HEK293 (cell line): Measurements from ENCODE around the gene POM121L12.

Experiments
- CTCF ChIP-seq: fragments of 450-650 bp; formaldehyde crosslinking; IDR thresholded peaks from 2 replicates; pipeline ENCODE4 v1.5.1; 2016; ENCODE audit warnings: missing biosample characterization, missing genetic modification characterization
- SALL2 ChIP-seq: fragments of 450-650 bp; formaldehyde crosslinking; IDR thresholded peaks from 2 replicates; pipeline ENCODE4 v1.5.0; 2017; ENCODE audit warnings: missing biosample characterization, mild to moderate bottlenecking, missing genetic modification characterization, borderline replicate concordance
- SETDB1 ChIP-seq: IDR thresholded peaks from one replicate; pipeline ENCODE4 v1.6.1; 2017; ENCODE audit warnings: mild to moderate bottlenecking, low read length, moderate library complexity, mixed read lengths; ENCODE audit not compliant: insufficient read length
- SP2 ChIP-seq: fragments of 450-650 bp; formaldehyde crosslinking; IDR thresholded peaks from 2 replicates; pipeline ENCODE4 v1.5.1; 2016; ENCODE audit warnings: missing biosample characterization, missing genetic modification characterization
- YY1 ChIP-seq: fragments of 450-650 bp; formaldehyde crosslinking; IDR thresholded peaks from 2 replicates; pipeline ENCODE4 v1.5.1; 2018; ENCODE audit warnings: missing biosample characterization, missing genetic modification characterization
- ZNF335 ChIP-seq: fragments of 450-650 bp; formaldehyde crosslinking; conservative IDR thresholded peaks from 2 replicates; pipeline ENCODE4 v1.5.1; 2016; ENCODE audit warnings: missing biosample characterization, missing genetic modification characterization
- ZNF664 ChIP-seq: fragments of 450-650 bp; formaldehyde crosslinking; IDR thresholded peaks from 2 replicates; pipeline ENCODE4 v1.5.1; 2016; ENCODE audit warnings: missing biosample characterization, missing genetic modification characterization

- TF ChIP-seq ZNF335 (tag by site-specific recombination) (no peak), CTCF (tag by site-specific recombination) (no peak), SETDB1 (no peak), YY1 (tag by site-specific recombination) (no peak), ZNF664 (tag by site-specific recombination) (no peak), SP2 (tag by site-specific recombination) (no peak), SALL2 (tag by site-specific recombination) (no peak)
Observed at GRCh38 chr7:53059591-53059990, 24.2 kb downstream of the POM121L12 start.
